Subcutaneous adipose tissue (tissue), 4 donors: ENCODE measurements around the gene NEK7. TPM values are rescaled to one million over a fixed set of nuclear protein-coding genes. Genes with fewer than 3 reads are reported as not detected.

Source experiments
- CTCF ChIP-seq: fragments of 450-650 bp; IDR thresholded peaks from one replicate; pipeline ENCODE4 v1.5.1; 2016; ENCODE audit warnings: low read depth, mild to moderate bottlenecking, control low read depth, antibody characterized with exemption, moderate library complexity
- total RNA-seq, 4 donors: library from RNA; depleted of rRNA; stranded (reverse); fragments of >200 nt; gene quantifications; one replicate each; pipeline ENCODE4 v1.1.0, GENCODE V29; 2016

NEK7 gene
- total RNA-seq, 4 donors from 2014 or later = 112 to 246 (median 161) TPM

GRCh38 chr1:198245379-198245778 lies 88.6 kb downstream of the NEK7 start:
- TF ChIP-seq CTCF = no peak

DNA sequence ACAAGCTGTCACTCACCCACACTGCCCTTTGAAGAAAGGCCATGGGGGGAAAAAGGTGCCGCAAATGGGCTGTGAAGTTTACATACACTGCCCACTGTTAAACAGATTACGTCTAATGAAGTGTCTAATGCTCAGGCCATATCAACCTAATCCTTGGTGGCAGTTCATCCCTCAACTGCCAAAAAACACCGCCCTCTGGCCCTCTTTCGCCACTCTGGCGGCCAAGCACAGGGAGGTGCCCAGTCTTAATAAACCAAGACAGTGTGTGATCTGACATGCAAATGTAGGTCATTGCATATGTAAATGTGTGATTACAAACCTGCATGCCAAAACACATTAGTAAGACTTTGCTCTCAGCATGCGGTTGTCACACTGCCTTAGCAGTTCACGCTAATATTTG lies 89.5 kb downstream of the NEK7 start:
- no peak for TF ChIP-seq CTCF

- TF ChIP-seq CTCF = no peak
Measured at GRCh38 chr1:198253259-198253658, 96.5 kb downstream of the NEK7 start.

- no peak for TF ChIP-seq CTCF
Measured at GRCh38 chr1:198253668-198254067, 96.9 kb downstream of the NEK7 start.

DNA sequence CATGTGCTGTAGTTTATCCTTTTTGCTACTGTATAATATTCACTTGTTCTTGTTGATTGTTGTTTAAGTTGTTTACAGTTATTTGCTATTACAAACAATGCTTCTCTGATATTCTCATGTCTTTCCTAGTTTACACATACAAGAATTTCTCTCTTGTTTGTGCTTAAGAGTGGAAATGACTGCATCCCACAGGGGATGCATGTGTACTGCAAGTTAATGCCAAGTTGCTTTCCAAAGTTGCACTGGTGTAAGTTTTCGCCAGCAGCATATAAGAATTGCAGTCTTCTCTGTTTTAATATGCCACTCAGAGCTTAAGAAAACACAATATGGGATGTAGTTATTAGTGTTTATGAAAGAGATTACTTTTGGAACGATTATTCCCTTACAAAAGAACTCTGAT lies 97.7 kb downstream of the NEK7 start:
- no peak for TF ChIP-seq CTCF

DNA sequence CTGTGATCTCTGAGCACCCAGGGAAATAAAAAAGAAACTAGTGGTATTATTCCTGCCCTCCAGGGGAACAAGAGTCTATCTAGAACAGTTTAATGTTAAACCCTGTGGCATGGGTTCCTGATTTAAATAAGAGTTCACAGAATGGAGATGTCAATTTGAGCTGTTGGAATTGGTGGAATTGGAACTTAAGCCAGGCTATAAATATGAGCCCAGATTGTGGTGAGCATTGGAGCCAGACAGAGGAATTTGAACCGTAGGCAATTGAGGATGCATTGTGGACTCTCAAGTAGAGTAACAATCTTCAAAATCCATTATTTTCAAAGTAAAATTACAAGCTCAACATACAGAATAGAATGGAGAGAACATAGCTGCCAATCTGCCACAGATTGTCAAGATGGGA lies 98.2 kb downstream of the NEK7 start:
- no peak for TF ChIP-seq CTCF

GRCh38 chr1:198255784-198256183 lies 99.0 kb downstream of the NEK7 start:
- TF ChIP-seq CTCF = no peak
